Cardiac septum (tissue), 1 donor: ENCODE measurements around the gene PWP2. TPM values are rescaled to one million over a fixed set of nuclear protein-coding genes. Genes with fewer than 3 reads are reported as not detected.
"Not testable (repeated sequence)": the region's sequence is repeated elsewhere in the genome, so short reads cannot be mapped to it uniquely, and the experiment has no call there.

Experiments
- DNase-seq: peaks from one replicate; pipeline ENCODE4 v3.0.0-alpha.2; 2020; ENCODE audit warnings: low spot score
- intact Hi-C: fragments of 100-400 bp; cut with DNase I; formaldehyde crosslinking; loops from one replicate; pipeline ENCODE4 v1.14.0; 2022
- total RNA-seq: library from RNA; stranded (reverse); fragmentation: NEBNext Ultra II Directional; extraction: Animal tissue kit (Norgen Biotek cat#: 25700); gene quantifications from one replicate; pipeline ENCODE4 v1.2.1, GENCODE V29; 2021
- donor health status: DM: no; HTN: no; CAD: no.

Gene PWP2
- total RNA-seq, 1 donor from 2014 or later: 1.6 TPM

DNA sequence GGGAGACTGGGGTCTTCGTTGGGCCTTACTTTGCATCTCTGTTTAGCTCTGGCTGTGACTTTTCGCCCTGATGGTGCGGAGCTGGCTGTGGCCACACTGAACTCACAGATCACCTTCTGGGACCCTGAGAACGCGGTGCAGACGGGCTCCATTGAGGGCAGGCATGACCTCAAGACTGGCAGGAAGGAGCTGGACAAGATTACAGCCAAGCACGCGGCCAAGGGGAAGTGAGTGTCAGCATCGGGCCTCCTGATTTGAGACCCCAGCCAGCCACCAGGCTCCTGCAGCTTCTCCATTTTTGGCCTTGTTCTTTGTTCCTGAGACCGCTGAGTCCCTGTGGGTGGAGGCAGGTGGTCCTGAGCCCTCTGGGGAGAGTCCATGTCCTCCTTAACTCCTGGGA lies 14.9 kb downstream of the PWP2 start:
- intact Hi-C loops, DNase-seq: not testable (repeated sequence)

DNA sequence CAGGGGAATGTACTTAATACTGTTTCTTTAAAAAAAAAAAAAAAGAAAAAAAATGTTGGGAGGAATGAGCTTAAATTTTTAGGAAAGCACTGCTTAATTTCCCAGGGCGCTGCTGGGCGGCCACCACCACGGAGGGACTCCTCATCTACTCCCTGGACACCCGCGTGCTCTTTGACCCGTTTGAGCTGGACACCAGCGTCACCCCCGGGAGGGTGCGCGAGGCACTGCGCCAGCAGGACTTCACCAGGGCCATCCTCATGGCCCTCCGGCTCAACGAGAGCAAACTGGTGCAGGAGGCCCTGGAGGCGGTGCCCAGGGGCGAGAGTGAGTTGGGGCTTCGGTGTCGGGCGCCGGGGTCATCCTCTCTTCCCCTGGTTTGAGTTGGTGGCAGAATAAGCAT lies 20.6 kb downstream of the PWP2 start:
- intact Hi-C loops: not testable (repeated sequence)

DNA sequence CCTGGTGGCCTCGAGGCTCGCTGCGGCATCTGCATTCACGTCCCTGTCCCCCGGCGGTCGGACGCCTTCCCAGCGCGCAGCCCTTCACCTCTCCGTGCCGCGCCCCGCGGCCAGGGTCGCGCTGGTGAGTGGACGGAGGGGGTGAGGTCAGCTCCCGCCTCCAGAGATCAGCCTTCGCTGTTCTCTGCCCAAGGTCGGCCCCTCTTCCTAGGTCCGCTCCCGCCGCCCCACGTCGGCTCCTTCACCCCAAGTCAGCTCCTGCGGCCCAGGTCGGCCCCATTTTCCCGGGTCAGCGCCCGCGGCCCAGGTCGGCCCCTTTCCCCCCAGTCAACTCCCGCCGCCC lies 26.5 kb downstream of the PWP2 start:
- DNase-seq, intact Hi-C loops: not testable (repeated sequence)

More for the DNA sequence above, 20.6 kb downstream of the PWP2 start:
- DNase-seq: not testable (repeated sequence)

DNA sequence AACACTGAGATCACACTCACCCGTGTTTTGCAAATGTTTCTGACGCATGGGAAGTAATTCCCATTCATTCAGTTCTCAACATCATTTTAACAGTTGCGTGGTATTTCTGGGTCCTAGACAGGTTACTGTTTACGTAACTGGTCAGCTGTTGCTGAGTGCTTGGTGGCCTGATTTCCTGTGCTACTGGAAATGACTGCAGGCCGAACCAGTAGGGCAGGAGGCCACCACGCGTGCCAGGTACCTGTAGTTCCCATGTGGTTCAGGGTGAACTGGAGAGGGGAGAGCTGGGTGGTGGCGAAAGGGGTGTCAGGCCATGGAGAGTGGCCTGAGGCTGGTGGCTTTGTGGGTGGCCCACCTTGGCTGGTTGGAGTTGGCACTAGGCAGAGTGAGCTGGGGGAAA lies 27.5 kb downstream of the PWP2 start:
- intact Hi-C loops, DNase-seq: not testable (repeated sequence)

- intact Hi-C loops, DNase-seq: not testable (repeated sequence)
Observed at GRCh38 chr21:44138039-44138438, 30.8 kb downstream of the PWP2 start.

- DNase-seq, intact Hi-C loops: not testable (repeated sequence)
Observed at GRCh38 chr21:44139787-44140551, 32.8 kb downstream of the PWP2 start.

DNA sequence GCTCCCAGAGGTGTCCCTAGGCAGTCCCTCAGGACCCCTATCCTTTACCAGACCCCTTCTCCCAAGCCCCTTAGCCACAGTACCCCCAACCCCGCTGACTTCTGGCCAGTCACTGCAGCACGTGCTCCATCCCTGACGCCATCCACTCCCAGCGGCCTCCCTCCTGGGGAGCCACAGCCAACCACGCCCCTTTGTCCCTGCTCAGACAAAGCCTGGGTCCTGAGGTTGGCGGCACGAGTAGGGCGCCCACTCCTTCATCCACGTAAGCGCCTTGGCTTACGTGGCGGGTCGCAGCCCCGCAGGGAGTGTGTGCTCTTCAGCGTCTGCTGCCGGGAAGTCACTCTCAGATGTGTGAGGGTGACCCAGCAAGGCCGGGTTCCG lies 33.3 kb downstream of the PWP2 start:
- intact Hi-C loops, DNase-seq: not testable (repeated sequence)

DNA sequence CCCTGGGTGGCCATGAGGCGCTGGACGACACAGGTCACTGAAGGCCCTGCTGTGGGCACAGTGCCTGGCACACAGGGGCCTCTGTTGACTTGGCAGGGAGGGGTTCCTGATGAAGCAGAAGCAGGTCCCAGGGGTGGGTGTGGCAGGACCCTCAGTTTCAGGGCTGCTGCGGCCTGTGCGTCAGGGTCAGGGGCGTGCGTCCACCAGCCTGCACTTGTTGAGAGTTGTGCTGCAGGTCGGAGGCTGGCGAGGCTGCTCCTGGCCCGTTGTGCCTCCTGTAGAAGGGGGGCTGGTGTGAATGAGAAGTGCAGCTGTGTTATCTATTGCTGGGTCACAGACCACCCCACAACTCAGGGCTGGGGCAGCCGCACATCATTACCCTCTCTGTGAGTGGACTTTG lies 35.3 kb downstream of the PWP2 start:
- intact Hi-C loops, DNase-seq: not testable (repeated sequence)

DNA sequence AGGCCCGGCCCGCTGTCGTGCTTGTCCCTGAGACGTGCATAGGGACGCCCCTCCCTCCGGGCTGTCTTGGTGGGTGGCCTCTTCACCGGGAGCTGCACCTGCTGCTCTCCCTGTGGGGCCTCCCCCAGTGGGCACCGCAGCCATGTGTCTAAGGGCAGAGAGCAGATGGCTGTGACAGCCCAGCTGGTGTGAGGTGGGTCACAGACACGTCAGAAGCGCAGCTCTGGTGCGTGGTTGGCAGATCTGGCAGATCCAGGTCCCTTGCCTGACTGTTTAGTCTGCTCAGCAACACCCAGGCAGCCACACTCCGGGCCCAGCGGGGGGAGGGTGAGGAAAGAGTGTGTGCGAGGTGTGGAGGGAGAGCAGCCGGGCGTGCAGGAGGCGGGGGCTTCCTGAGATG lies 36.2 kb downstream of the PWP2 start:
- DNase-seq, intact Hi-C loops: not testable (repeated sequence)

- intact Hi-C loops, DNase-seq: not testable (repeated sequence)
Observed at GRCh38 chr21:44143996-44144395, 36.8 kb downstream of the PWP2 start.

DNA sequence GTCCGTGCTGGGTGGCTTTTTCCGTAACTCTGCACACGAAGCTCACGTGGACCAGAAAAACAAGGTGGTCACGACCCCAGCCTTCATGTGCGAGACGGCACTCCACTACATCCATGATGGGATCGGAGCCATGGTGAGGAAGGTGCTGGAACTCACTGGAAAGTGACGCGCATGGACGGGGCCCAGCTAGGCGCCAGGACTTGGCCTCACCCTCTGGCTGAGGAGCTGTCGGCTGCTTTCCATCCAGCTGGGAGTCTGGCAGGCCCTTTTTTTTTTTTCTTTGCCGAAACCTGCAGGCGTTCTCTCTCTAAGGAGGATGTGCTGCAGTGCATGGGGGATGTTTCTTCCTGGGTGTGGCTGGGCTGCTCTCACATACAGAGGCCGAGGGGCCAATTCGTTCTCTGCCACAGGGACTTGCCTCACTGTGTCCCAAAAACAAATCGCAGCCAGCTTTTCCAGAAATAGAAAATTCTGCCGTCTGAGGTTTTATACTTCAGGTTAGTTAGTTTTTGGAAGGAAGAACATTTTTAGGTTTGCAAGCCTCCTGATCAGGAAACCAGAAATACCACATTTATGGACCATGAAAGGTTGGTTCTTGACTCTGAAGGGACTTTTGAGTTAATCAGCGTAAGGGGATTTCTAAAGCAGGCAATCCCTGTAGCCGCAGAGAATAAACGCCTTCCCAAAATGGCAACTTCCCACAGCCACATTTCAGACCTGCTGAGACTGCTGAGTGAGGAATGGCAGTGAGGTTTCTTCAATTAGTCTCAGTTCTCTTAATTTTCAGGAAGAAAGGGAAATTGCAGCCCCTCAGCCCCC lies 37.8 kb downstream of the PWP2 start:
- DNase-seq, intact Hi-C loops: not testable (repeated sequence)

DNA sequence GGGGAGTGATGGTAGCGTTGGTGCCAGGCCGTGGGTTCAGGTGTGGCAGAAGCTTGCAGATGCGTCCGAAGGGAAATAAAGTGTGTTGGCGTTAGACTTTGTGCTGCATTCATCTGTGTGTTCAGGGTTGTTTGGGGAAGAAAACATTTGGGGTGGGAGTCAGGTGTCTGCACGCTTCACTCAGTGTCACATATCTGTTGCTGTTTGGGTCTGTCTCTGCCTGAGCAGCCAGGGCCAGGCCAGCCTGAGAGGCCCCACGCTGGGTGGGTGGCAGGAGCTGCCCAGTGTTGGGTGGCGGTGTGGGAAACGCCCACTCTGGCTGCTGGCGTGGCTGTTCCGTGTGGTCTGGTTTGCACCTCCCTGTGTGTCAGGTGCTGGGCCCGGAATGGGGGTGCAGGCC lies 38.4 kb downstream of the PWP2 start:
- DNase-seq, intact Hi-C loops: not testable (repeated sequence)

DNA sequence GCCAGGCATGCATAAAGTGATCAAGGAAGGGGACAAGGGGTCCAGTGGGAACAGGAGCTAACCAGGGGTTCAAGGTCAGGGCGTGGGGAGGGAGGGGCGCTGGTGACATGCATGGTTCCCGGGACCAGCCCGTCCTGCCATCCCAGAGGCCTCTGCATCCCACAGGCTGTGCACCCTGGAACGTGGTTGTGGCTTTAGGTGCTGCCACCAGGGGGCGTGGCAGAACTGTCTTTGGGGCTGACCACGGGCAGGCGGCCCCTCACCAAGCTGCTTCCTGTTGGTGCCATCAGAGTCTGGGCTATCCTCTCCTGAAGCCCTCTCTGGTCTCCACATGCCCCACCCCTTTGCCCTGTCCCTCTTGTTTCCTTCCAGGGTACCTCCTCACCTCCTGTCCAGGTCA lies 39.9 kb downstream of the PWP2 start:
- DNase-seq, intact Hi-C loops: not testable (repeated sequence)

DNA sequence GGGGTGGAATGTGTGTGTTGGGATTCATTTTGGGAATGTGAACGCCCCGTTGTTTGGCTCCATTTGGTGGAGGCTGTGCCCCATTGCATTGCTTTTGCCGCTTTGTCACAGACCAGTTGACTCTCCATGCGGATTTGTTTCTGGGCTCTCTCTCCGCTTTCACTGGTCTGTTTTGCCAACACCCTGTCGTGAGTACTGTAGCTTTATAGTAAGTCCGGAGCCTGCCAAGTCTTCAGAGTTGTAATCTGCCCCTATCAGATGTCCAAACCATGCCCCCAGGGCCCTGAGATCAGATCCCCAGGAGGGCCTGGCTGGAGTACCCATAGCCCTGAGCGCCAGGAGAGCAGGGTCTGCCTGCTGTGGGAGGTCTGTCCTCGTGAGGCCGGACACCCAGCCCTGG lies 43.1 kb downstream of the PWP2 start:
- intact Hi-C loops, DNase-seq: not testable (repeated sequence)

- DNase-seq, intact Hi-C loops: not testable (repeated sequence)
Observed at GRCh38 chr21:44153214-44153888, 46.2 kb downstream of the PWP2 start.

- intact Hi-C loops: not testable (repeated sequence)
- peak; percentile 71 for DNase-seq
Observed at GRCh38 chr21:44153889-44154228, 46.7 kb downstream of the PWP2 start.

- intact Hi-C loops, DNase-seq: not testable (repeated sequence)
Observed at GRCh38 chr21:44154816-44155230, 47.6 kb downstream of the PWP2 start.

- intact Hi-C loops: not testable (repeated sequence)
Observed at GRCh38 chr21:44155231-44155993, 48.2 kb downstream of the PWP2 start.

GRCh38 chr21:44155994-44156380 lies 48.8 kb downstream of the PWP2 start:
- intact Hi-C loops, DNase-seq: not testable (repeated sequence)

More at GRCh38 chr21:44155231-44155993, 48.2 kb downstream of the PWP2 start:
- DNase-seq: not testable (repeated sequence)
